Smooth muscle cell (in vitro differentiated cells): ENCODE data around the gene LIPG. TPM values are rescaled to one million over a fixed set of nuclear protein-coding genes. Genes with fewer than 3 reads are reported as not detected.
"Not testable (repeated sequence)": the region's sequence is repeated elsewhere in the genome, so short reads cannot be mapped to it uniquely, and the experiment has no call there.

ENCODE experiments used
- DNase-seq: peaks from one replicate; lab custom pipeline; 2025; ENCODE audit not compliant: unreplicated experiment; lab: John Stamatoyannopoulos, UW
- H2AFZ ChIP-seq: fragments of 200-600 bp; sonication (generic); 2 replicates; pipeline ENCODE4 v1.6.0; 2016; ENCODE audit warnings: antibody characterized with exemption, low read depth, mild to moderate bottlenecking
- H3F3A ChIP-seq: fragments of 200-600 bp; sonication (generic); 2 replicates; pipeline ENCODE4 v1.6.0; 2017; ENCODE audit warnings: antibody characterized with exemption, low read depth
- H3K27ac ChIP-seq: fragments of 200-600 bp; sonication (generic); 2 replicates; pipeline ENCODE4 v1.5.1; 2016; ENCODE audit warnings: low read depth, mild to moderate bottlenecking
- H3K27me3 ChIP-seq: fragments of 200-600 bp; sonication (generic); 2 replicates; pipeline ENCODE4 v1.6.1; 2016; ENCODE audit warnings: low read depth, mild to moderate bottlenecking
- H3K36me3 ChIP-seq: fragments of 200-600 bp; sonication (generic); 2 replicates; pipeline ENCODE4 v1.5.1; 2016; ENCODE audit warnings: low read depth
- H3K4me1 ChIP-seq: fragments of 200-600 bp; sonication (generic); 2 replicates; pipeline ENCODE4 v1.5.1; 2016; ENCODE audit warnings: low read depth
- H3K4me2 ChIP-seq: fragments of 200-600 bp; sonication (generic); 2 replicates; pipeline ENCODE4 v1.6.0; 2016; ENCODE audit warnings: mild to moderate bottlenecking
- H3K4me3 ChIP-seq: fragments of 200-600 bp; sonication (generic); 2 replicates; pipeline ENCODE4 v1.5.1; 2016; ENCODE audit warnings: mild to moderate bottlenecking
- H3K79me2 ChIP-seq: fragments of 200-600 bp; sonication (generic); 2 replicates; pipeline ENCODE4 v1.6.0; 2016; ENCODE audit warnings: low read depth, mild to moderate bottlenecking
- H3K9ac ChIP-seq: fragments of 200-600 bp; sonication (generic); 2 replicates; pipeline ENCODE4 v1.6.0; 2016; ENCODE audit warnings: low read depth
- H3K9me3 ChIP-seq: fragments of 200-600 bp; sonication (generic); replicated peaks from 2 replicates; pipeline ENCODE4 v1.5.1; 2016; ENCODE audit warnings: low read depth
- H4K20me1 ChIP-seq: fragments of 200-600 bp; sonication (generic); 2 replicates; pipeline ENCODE4 v1.6.0; 2016; ENCODE audit warnings: low read depth
- whole genome bisulfite sequencing: methylation state at CpG from one replicate; pipeline ENCODE4 v1.1.7; 2016; ENCODE audit warnings: low lambda C conversion rate; 5-methylcytosine and 5-hydroxymethylcytosine counted together
- polyA plus RNA-seq: library from polyadenylated mRNA; unstranded; fragments of >200 nt; fragmentation: Nextera tagmentation; extraction: Ambion mirVana; gene quantifications from 2 replicates; pipeline ENCODE4 v1.2.1, GENCODE V29; 2016
- total RNA-seq: library from RNA; depleted of rRNA; stranded (reverse); fragments of >200 nt; gene quantifications from 2 replicates; pipeline ENCODE4 v1.2.3, GENCODE V29; 2014
- TF ChIP-seq, protein P1 (sequence below): fragments of 200-600 bp; sonication (generic); IDR thresholded peaks from 2 replicates; pipeline ENCODE4 v1.5.1; 2017; ENCODE audit warnings: borderline replicate concordance, mild to moderate bottlenecking, antibody characterized with exemption; ENCODE audit not compliant: insufficient read depth, poor library complexity, severe bottlenecking

Gene LIPG
- total and polyA plus RNA-seq, 2 experiments from 2014 or later, result 15.3 to 25.6 TPM

DNA sequence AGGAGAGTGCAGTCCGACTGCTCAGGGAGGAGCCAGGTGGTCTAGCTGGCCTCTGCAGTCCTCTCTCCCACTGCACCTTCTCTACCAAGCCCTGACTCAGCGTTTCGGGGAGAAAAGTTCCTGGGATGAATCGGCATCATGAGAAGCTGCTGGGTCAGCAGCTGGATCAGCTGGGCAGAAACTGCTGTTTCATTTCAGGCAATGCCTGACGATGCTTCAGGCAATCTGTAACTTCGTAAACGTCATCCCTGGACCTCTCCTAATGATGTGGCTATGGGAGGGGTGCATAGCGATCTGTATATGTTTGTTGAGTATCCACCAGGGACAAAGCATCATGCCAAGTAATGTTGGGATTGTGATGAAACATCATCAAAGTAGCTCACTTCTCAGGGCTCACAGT, 20.7 kb downstream of the LIPG start:
- TF ChIP-seq, protein P1, sequence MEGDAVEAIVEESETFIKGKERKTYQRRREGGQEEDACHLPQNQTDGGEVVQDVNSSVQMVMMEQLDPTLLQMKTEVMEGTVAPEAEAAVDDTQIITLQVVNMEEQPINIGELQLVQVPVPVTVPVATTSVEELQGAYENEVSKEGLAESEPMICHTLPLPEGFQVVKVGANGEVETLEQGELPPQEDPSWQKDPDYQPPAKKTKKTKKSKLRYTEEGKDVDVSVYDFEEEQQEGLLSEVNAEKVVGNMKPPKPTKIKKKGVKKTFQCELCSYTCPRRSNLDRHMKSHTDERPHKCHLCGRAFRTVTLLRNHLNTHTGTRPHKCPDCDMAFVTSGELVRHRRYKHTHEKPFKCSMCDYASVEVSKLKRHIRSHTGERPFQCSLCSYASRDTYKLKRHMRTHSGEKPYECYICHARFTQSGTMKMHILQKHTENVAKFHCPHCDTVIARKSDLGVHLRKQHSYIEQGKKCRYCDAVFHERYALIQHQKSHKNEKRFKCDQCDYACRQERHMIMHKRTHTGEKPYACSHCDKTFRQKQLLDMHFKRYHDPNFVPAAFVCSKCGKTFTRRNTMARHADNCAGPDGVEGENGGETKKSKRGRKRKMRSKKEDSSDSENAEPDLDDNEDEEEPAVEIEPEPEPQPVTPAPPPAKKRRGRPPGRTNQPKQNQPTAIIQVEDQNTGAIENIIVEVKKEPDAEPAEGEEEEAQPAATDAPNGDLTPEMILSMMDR, result no peak
- H3F3A ChIP-seq, result no peaks in the 10 kb centered on the region
- no peaks in the 10 kb centered on the region for H3K79me2 ChIP-seq
- no peak for DNase-seq
- no peak overlapping the region for H3K4me2 ChIP-seq
- H3K4me3 ChIP-seq, result no peak overlapping the region
- H3K36me3 ChIP-seq, result no peaks in the 10 kb centered on the region
- WGBS, result 86% methylated on average over 8 of the region's 8 CpGs
- H3K4me1 ChIP-seq, result no peaks in the 10 kb centered on the region
- no peak overlapping the region for H3K9ac ChIP-seq
- H3K27ac ChIP-seq, result no peak overlapping the region
- H3K9me3 ChIP-seq, result no peaks in the 10 kb centered on the region
- H4K20me1 ChIP-seq, result no peaks in the 10 kb centered on the region
- H2AFZ ChIP-seq, result no peak overlapping the region
- no peaks in the 10 kb centered on the region for H3K27me3 ChIP-seq

DNA sequence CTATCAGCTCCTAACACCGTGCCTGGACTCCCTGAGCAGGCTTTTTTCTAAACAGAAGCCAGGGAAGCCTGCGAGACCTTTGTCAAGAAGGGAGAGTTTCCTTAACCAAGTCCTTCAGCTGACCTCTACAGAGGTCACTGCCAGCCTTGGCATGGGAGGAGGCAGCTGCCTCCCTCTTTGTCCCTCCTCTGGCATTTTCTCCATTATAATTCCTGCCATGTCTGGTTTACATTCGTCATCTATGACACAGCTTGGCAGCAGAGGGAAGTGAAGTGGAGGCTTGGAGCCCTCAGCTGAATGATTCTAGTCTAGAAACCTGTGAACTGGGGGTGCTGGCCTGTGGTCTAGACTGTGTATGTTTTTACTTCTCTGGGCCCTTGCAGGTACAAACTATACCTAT, 22.5 kb downstream of the LIPG start:
- no peaks in the 10 kb centered on the region for H3K36me3 ChIP-seq

DNA sequence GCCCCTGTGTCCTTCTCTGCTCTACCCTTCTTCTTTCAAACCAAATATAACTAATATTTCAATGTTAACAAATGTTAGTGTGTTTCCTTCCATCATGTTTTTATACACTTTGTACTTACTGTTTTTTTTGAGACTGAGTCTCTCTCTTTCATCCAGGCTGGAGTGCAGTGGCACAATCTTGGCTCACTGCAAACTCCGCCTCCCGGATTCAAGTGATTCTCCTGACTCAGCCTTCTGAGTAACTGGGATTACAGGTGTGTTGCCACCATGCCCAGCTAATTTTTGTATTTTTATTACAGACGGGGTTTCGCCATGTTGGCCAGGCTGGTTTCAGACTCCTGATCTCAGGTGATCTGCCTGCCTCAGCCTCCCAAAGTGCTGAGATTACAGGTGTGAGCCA, 23.1 kb downstream of the LIPG start:
- H3K27ac ChIP-seq, H3K4me3 ChIP-seq, H3K4me2 ChIP-seq, H3K9ac ChIP-seq, H3K27me3 ChIP-seq, H2AFZ ChIP-seq, H4K20me1 ChIP-seq, H3K79me2 ChIP-seq, H3K36me3 ChIP-seq, H3F3A ChIP-seq, H3K4me1 ChIP-seq, DNase-seq, H3K9me3 ChIP-seq: not testable (repeated sequence)
- WGBS, result 95% methylated on average over 4 of the region's 4 CpGs

More for the DNA sequence above, 22.5 kb downstream of the LIPG start:
- TF ChIP-seq, protein P1, result no peak
- Histone ChIP-seq H3F3A (no peaks in the 10 kb centered on the region), H3K4me1 (no peaks in the 10 kb centered on the region), H3K4me3 (no peak overlapping the region), H3K27me3 (no peaks in the 10 kb centered on the region), H3K9ac (no peak overlapping the region), H3K4me2 (no peak overlapping the region), H4K20me1 (no peaks in the 10 kb centered on the region), H2AFZ (no peak overlapping the region), H3K27ac (no peak overlapping the region), H3K79me2 (no peaks in the 10 kb centered on the region), H3K9me3 (no peaks in the 10 kb centered on the region)
- WGBS, result 86% methylated on average over 3 of the region's 3 CpGs
- no peak for DNase-seq

DNA sequence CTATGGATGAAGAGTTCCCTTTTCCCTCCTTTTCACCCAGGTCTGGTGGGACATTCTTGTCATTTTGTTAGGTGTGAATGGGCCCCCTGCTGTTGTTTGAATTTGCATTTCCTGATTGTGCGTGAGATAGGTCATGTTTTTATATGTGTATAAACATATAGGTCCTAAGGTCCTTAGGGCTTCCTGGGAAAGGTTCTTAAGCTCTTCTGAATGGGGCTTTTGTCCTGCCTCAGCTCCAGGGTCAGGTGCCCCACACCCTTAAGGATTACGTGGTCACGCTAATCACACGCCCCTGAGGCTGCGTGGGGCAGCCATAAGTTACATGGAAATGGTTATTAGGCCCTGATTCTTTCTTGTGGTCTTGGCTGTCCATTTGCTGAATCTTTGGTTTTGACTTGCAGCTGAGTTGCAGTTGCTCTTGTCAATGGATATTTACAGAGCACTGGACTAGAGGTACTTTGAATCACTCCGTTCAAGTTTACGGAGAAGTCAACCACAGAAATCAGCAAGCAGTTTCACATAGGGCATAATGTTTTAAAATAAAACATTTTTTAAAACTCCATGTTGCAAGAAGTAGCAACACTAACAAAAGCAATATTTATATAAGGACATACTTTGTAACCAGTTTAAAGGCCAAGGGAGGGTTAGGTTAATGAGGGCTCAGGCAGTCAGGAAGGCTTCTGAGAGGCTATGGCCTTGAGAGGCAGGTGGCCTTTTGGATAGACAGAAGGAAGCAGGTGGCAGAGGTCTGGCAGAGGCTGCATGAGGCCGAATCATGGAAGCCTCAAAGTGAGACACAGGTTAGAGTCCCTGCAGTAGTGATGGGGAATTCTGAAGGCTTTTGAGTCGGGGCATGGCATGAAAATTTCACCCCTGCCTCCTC, 24.2 kb downstream of the LIPG start:
- Histone ChIP-seq H3K79me2 (no peaks in the 10 kb centered on the region), H3K4me2 (no peak overlapping the region), H3K27me3 (no peaks in the 10 kb centered on the region), H3K9ac (no peak overlapping the region), H3K27ac (no peak overlapping the region), H3K9me3 (no peaks in the 10 kb centered on the region), H3F3A (no peaks in the 10 kb centered on the region), H3K36me3 (no peaks in the 10 kb centered on the region), H3K4me1 (no peaks in the 10 kb centered on the region), H3K4me3 (no peak overlapping the region), H4K20me1 (no peaks in the 10 kb centered on the region), H2AFZ (no peak overlapping the region)
- TF ChIP-seq, protein P1, result no peak
- DNase-seq, result no peak
- WGBS, result 86% methylated on average over 9 of the region's 9 CpGs
